Ovary (tissue), 3 donors: ENCODE data around the gene PIGU.
A peak's percentile ranks its signal among the peaks of the same experiment; 100 is the strongest.

Experiments used
- CTCF ChIP-seq, 3 donors: fragments of 450-650 bp in 2 of 3; fragments of 200-600 bp in 1 of 3; IDR thresholded peaks; one replicate each; pipeline versions ENCODE4 v1.5.1 to v1.8.0; 2016 to 2022; ENCODE audit warnings: antibody characterized with exemption in 3 of 3, mild to moderate bottlenecking in 1 of 3
- POLR2A ChIP-seq: fragments of 450-650 bp; IDR thresholded peaks from one replicate; pipeline ENCODE4 v1.6.1; 2017; ENCODE audit warnings: antibody characterized with exemption, mild to moderate bottlenecking, moderate library complexity
- donor health status: DM: no; HTN: no; CAD: no.

GRCh38 chr20:34559311-34560140, 117.4 kb downstream of the PIGU start:
- TF ChIP-seq CTCF (IDR thresholded peaks at IDR 0.05) (peak in 1 of 3 donors; percentile 10), POLR2A (no peak)
